HepG2 (cell line): ENCODE data around the gene CACNA1F. TPM values are rescaled to one million over a fixed set of nuclear protein-coding genes. Genes with fewer than 3 reads are reported as not detected.

Source experiments
- ATAC-seq: fragments of 200-7000 bp; cut with Tn5 transposase; 3 replicates; pipeline ENCODE4 v1.9.1; 2020; ENCODE audit warnings: mild to moderate bottlenecking, moderate library complexity
- BruUV-seq: library from RNA; stranded (reverse); fragments of 400-500 nt; replicated peaks from 2 replicates; lab custom pipeline; 2021; lab: Mats Ljungman, UMichigan
- CTCF ChIA-PET: fragments of 300-600 bp; formaldehyde crosslinking; extraction: SDS; loops from one replicate; lab custom pipeline; 2021; ENCODE audit warnings: low total read pairs, inconsistent platforms, low intra/inter-chr PET ratio; lab: Yijun Ruan, JAX
- POLR2A ChIA-PET: fragments of 350-600 bp; sonication (Branson Sonifier 250); formaldehyde crosslinking; loops from one replicate; lab custom pipeline; 2020; ENCODE audit warnings: antibody characterized with exemption, inconsistent platforms; lab: Yijun Ruan, JAX
- DNase-seq: peaks from one replicate; pipeline ENCODE4 v3.0.0-alpha.2; 2015; ENCODE audit warnings: low spot score
- FAIRE-seq: peaks from 3 replicates; lab custom pipeline; 2011; peaks lifted over from hg19 to GRCh38; lab: Jason Lieb, UNC
- H2AFZ ChIP-seq: one replicate; pipeline ENCODE4 v1.6.1; 2011; ENCODE audit warnings: low read length, inconsistent platforms
- H3K27ac ChIP-seq: fragments of 300-600 bp; 3 replicates; pipeline ENCODE4 v1.8.0; 2011; ENCODE audit warnings: mixed run types, mild to moderate bottlenecking, mixed read lengths, low read length, inconsistent platforms; ENCODE audit not compliant: insufficient read depth; ENCODE audit errors: extremely low read length
- H3K27me3 ChIP-seq, 2 experiments: fragments of 200-600 bp in 1 of 2; 2 replicates in 1 of 2; 3 replicates in 1 of 2; pipeline versions ENCODE4 v1.6.0 to v1.8.0; 2011; ENCODE audit warnings: low read length in 2 of 2, mild to moderate bottlenecking in 2 of 2, moderate library complexity in 2 of 2, inconsistent platforms in 1 of 2; ENCODE audit not compliant: insufficient read depth in 2 of 2, control insufficient read depth in 1 of 2
- H3K36me3 ChIP-seq, 2 experiments: fragments of 200-600 bp in 1 of 2; replicated peaks in 1 of 2; 2 replicates in 1 of 2; 3 replicates in 1 of 2; pipeline versions ENCODE4 v1.5.1 to v1.8.0; 2011; ENCODE audit warnings: low read length in 2 of 2, inconsistent platforms in 1 of 2; ENCODE audit not compliant: insufficient read depth in 2 of 2, control insufficient read depth in 1 of 2
- H3K4me1 ChIP-seq: 2 replicates; pipeline ENCODE4 v1.5.1; 2012; ENCODE audit warnings: low read length, inconsistent platforms; ENCODE audit not compliant: insufficient read depth
- H3K4me2 ChIP-seq: 2 replicates; pipeline ENCODE4 v1.6.0; 2011; ENCODE audit warnings: low read depth, low read length, inconsistent platforms
- H3K4me3 ChIP-seq, 3 experiments: fragments of 200-600 bp in 1 of 3; sonication (generic), shearing (Covaris generic) in 1 of 3; replicated peaks in 1 of 3; 2 replicates each; pipeline ENCODE4 v1.5.1; 2011 to 2016; ENCODE audit warnings: low read length in 3 of 3, inconsistent platforms in 2 of 3, low read depth in 2 of 3, mild to moderate bottlenecking in 2 of 3, control low read depth in 1 of 3, mixed read lengths in 1 of 3; ENCODE audit not compliant: insufficient read depth in 1 of 3
- H3K79me2 ChIP-seq: one replicate; pipeline ENCODE4 v1.6.1; 2011; ENCODE audit warnings: low read length, inconsistent platforms; ENCODE audit not compliant: insufficient read depth
- H3K9ac ChIP-seq: 2 replicates; pipeline ENCODE4 v1.6.0; 2011; ENCODE audit warnings: mild to moderate bottlenecking, low read depth, low read length, inconsistent platforms; ENCODE audit not compliant: insufficient read depth
- H3K9me3 ChIP-seq: 2 replicates; pipeline ENCODE4 v1.5.1; 2012; ENCODE audit warnings: mild to moderate bottlenecking, low read length
- H4K20me1 ChIP-seq: 2 replicates; pipeline ENCODE4 v1.6.0; 2011; ENCODE audit warnings: inconsistent platforms, mild to moderate bottlenecking, low read length, moderate library complexity; ENCODE audit not compliant: insufficient read depth
- ADNP ChIP-seq: sonication (generic); formaldehyde crosslinking; IDR thresholded peaks from 2 replicates; pipeline ENCODE4 v1.4.0; 2020; ENCODE audit warnings: missing genetic modification reagents
- AGO2 ChIP-seq: fragments of 200-400 bp; formaldehyde crosslinking; optimal IDR thresholded peaks from 2 replicates; pipeline ENCODE3; 2017; ENCODE audit warnings: mild to moderate bottlenecking, low read depth, low read length, moderate library complexity
- DDIT3 ChIP-seq: sonication (generic); formaldehyde crosslinking; IDR thresholded peaks from 2 replicates; pipeline ENCODE4 v1.4.0; 2020; ENCODE audit warnings: mild to moderate bottlenecking, missing genetic modification reagents
- DNMT3B ChIP-seq: conservative IDR thresholded peaks from 2 replicates; pipeline ENCODE4 v1.6.1; 2016; ENCODE audit warnings: missing biosample characterization, control low read depth
- ETV5 ChIP-seq: IDR thresholded peaks from 2 replicates; pipeline ENCODE4 v1.6.1; 2018; ENCODE audit warnings: missing biosample characterization, missing genetic modification reagents, inconsistent platforms, borderline replicate concordance
- IKZF4 ChIP-seq: sonication (generic); formaldehyde crosslinking; IDR thresholded peaks from 2 replicates; pipeline ENCODE4 v1.5.1; 2020; ENCODE audit warnings: borderline replicate concordance, mild to moderate bottlenecking, low read depth, missing genetic modification reagents; ENCODE audit errors: not compliant biosample characterization
- MEF2D ChIP-seq: sonication (generic); formaldehyde crosslinking; IDR thresholded peaks from 2 replicates; pipeline ENCODE4 v1.5.1; 2020; ENCODE audit warnings: mild to moderate bottlenecking, missing genetic modification reagents
- NCOA5 ChIP-seq: sonication (generic); formaldehyde crosslinking; IDR thresholded peaks from 2 replicates; pipeline ENCODE4 v1.4.0; 2020; ENCODE audit warnings: missing genetic modification reagents
- SAFB2 ChIP-seq: sonication (generic); formaldehyde crosslinking; IDR thresholded peaks from 2 replicates; pipeline ENCODE4 v1.5.1; 2020; ENCODE audit warnings: missing genetic modification reagents, low read depth, mild to moderate bottlenecking, borderline replicate concordance
- SETDB1 ChIP-seq: sonication (generic); formaldehyde crosslinking; IDR thresholded peaks from 2 replicates; pipeline ENCODE4 v1.5.1; 2020; ENCODE audit warnings: missing genetic modification reagents, mild to moderate bottlenecking, borderline replicate concordance
- WIZ ChIP-seq: sonication (generic); formaldehyde crosslinking; IDR thresholded peaks from 2 replicates; pipeline ENCODE4 v1.5.1; 2020; ENCODE audit warnings: mild to moderate bottlenecking, missing genetic modification reagents
- ZMYM3 ChIP-seq: sonication (generic); formaldehyde crosslinking; IDR thresholded peaks from 2 replicates; pipeline ENCODE4 v1.5.1; 2020; ENCODE audit warnings: mild to moderate bottlenecking, missing genetic modification reagents
- ZNF382 ChIP-seq: sonication (generic); formaldehyde crosslinking; IDR thresholded peaks from 2 replicates; pipeline ENCODE4 v1.5.0; 2020; ENCODE audit warnings: missing genetic modification reagents, mild to moderate bottlenecking, borderline replicate concordance
- WGBS: methylation state at CpG from one replicate; pipeline ENCODE4 v1.1.6; 2017; ENCODE audit warnings: low lambda C conversion rate; 5-methylcytosine and 5-hydroxymethylcytosine counted together
- in situ Hi-C: cut with HindIII; loops from 2 replicates; pipeline ENCODE4 v1.10.0; 2017; ENCODE audit warnings: low pct_unique_long_range_greater_than_20kb; ENCODE audit not compliant: extremely low pct_ligation_motif_present
- intact Hi-C: fragments of 100-400 bp; cut with micrococcal nuclease; formaldehyde crosslinking; loops from one replicate; pipeline ENCODE4 v1.10.0; 2022; ENCODE audit not compliant: unreplicated experiment
- polyA plus RNA-seq, 8 experiments: library from polyadenylated mRNA; depleted of rRNA in 3 of 8; stranded (reverse) in 7 of 8; unstranded in 1 of 8; fragments of >200 nt; fragmentation: Illumina TruSeq in 4 of 8; extraction: Trizol in 4 of 8; gene quantifications; 2 replicates each; pipeline versions ENCODE4 v1.2.1 to v1.2.3, GENCODE V29; 2011 to 2016; ENCODE audit warnings: low read depth in 4 of 8, missing spikeins in 1 of 8, mixed read lengths in 1 of 8; ENCODE audit not compliant: insufficient read depth in 1 of 8
- total RNA-seq, 5 experiments: library from RNA; depleted of rRNA; stranded (reverse); fragments of >200 nt; fragmentation: Illumina TruSeq; extraction: Trizol; gene quantifications; 2 replicates each; pipeline ENCODE4 v1.2.3, GENCODE V29; 2016; ENCODE audit warnings: low read depth in 1 of 5
- TF ChIP-seq, protein P1 (sequence below): sonication (generic); formaldehyde crosslinking; IDR thresholded peaks from 2 replicates; pipeline ENCODE4 v1.4.0; 2020; ENCODE audit warnings: missing genetic modification reagents

The CACNA1F gene
- total and polyA plus RNA-seq, 2 of the 13 experiments (the other 11 are each of a cell fraction or from before 2014, with no cell fraction given), result 0.03 TPM; not detected in 1

DNA sequence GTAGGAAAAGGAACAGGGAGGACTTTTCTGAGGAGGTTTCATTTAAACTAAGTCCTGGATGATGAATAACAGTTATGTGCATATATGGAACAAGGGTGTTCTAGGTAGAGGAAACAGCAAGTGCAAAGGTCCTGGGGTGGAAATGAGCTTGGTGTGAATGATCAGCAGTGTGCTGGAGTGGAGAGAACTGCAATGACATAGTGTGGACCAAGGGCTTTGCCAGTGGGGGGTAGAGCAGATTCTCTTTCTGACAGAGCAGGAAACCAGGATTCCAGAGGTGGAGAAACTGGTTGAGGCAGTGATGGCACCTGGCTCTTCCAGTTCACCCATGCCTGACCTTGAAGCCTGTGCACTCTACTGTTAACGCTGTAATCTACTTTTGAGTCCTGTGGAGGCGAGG lies 38.2 kb upstream of the CACNA1F start:
- Histone ChIP-seq H3K9me3 (no peaks in the 10 kb centered on the region), H3K27ac (no peak overlapping the region), H3K9ac (no peak overlapping the region; the same call in 1 of the 2 replicates), H2AFZ (no peak overlapping the region), H3K4me1 (peaks cover 43% of the 10 kb centered on the region), H3K79me2 (peaks cover 12% of the 10 kb centered on the region), H3K27me3 (no peaks in the 10 kb centered on the region; a peak in 1 of 5 replicates), H3K4me2 (peak overlapping the region; percentile 74), H3K4me3 (no peak overlapping the region), H4K20me1 (no peaks in the 10 kb centered on the region), H3K36me3 (no peaks in the 10 kb centered on the region)
- WGBS, result no CpG with 5 or more reads among the region's 2 CpGs
- POLR2A ChIA-PET, result no interaction called here
- intact Hi-C loops (no loop called here), in situ Hi-C loops (no loop called here)
- CTCF ChIA-PET, result no interaction called here
- peak; percentile 47; the same call in 1 of the 2 replicates for TF ChIP-seq ZMYM3 (CRISPR knock-in tag)
- no peak for TF ChIP-seq ETV5 (CRISPR knock-in tag)
- DNase-seq, result no peak
- BruUV-seq, result TSS peak; percentile 73
- no peak for ATAC-seq
- FAIRE-seq, result no peak

DNA sequence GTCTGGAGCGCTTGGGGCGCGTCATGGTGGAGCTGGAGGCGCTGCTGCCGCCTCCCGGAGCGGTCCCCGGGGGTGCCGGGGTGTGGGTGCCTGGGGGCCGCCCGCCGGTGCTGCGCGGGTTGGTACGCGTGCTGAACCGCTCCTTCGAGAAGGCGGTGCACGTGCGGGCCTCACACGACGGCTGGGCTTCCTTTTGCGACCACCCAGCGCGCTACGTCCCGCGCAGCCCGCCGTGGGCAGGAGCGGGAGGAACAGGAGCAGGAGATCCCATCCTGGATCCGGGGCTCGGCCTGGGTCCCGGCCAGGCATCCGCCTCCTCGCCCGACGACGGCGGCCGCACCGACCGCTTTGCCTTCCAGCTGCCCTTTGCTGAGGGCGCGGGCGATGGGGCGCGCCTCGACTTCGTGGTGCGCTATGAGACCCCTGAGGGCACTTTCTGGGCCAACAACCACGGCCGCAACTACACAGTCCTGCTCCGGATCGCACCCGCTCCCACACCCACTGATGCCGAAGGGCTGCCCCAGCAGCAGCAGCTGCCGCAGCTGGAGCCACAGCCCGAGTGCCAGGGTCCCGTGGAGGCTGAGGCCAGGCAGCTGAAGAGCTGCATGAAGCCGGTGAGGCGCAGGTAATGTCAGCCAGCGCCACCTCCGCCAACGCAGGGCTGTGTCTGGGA lies 37.2 kb upstream of the CACNA1F start:
- Histone ChIP-seq H3K4me2 (peak overlapping the region; percentile 74), H2AFZ (no peak overlapping the region), H3K4me1 (peaks cover 43% of the 10 kb centered on the region), H3K9me3 (no peaks in the 10 kb centered on the region), H4K20me1 (no peaks in the 10 kb centered on the region), H3K9ac (peak overlapping the region; percentile 82), H3K36me3 (no peaks in the 10 kb centered on the region), H3K27ac (peak overlapping the region; percentile 65), H3K79me2 (peaks cover 12% of the 10 kb centered on the region), H3K4me3 (peak overlapping the region; percentile 57 to 82 (median 69)), H3K27me3 (no peaks in the 10 kb centered on the region; a peak in 1 of 5 replicates)
- BruUV-seq, result no TSS peak
- ChIA-PET POLR2A (interaction anchor here (1.0 to 2.2 kb wide), 2 partner anchors 14 to 79 kb away, joined by 4 to 5 read pairs; no protein-coding TSS in a partner anchor), CTCF (no interaction called here)
- FAIRE-seq, result no peak
- no peak for ATAC-seq
- in situ Hi-C loops (no loop called here), intact Hi-C loops (no loop called here)
- no peak for DNase-seq
- 80% methylated on average over 1 of the region's 66 CpGs for WGBS
- TF ChIP-seq ZNF382 (no peak), DDIT3 (CRISPR knock-in tag) (no peak), MEF2D (no peak), AGO2 (peak; percentile 83), ADNP (CRISPR knock-in tag) (no peak), SETDB1 (CRISPR knock-in tag) (no peak), WIZ (CRISPR knock-in tag) (no peak), NCOA5 (no peak), DNMT3B (no peak), SAFB2 (CRISPR knock-in tag) (no peak), IKZF4 (CRISPR knock-in tag) (peak; percentile 34)
- TF ChIP-seq, protein P1, sequence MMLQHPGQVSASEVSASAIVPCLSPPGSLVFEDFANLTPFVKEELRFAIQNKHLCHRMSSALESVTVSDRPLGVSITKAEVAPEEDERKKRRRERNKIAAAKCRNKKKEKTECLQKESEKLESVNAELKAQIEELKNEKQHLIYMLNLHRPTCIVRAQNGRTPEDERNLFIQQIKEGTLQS (CRISPR knock-in tag), result no peak
